Measurements from ENCODE around the gene PRKAR1A.
"Not testable (repeated sequence)": the region's sequence is repeated elsewhere in the genome, so short reads cannot be mapped to it uniquely, and the experiment has no call there.

PRKAR1A gene

DNA sequence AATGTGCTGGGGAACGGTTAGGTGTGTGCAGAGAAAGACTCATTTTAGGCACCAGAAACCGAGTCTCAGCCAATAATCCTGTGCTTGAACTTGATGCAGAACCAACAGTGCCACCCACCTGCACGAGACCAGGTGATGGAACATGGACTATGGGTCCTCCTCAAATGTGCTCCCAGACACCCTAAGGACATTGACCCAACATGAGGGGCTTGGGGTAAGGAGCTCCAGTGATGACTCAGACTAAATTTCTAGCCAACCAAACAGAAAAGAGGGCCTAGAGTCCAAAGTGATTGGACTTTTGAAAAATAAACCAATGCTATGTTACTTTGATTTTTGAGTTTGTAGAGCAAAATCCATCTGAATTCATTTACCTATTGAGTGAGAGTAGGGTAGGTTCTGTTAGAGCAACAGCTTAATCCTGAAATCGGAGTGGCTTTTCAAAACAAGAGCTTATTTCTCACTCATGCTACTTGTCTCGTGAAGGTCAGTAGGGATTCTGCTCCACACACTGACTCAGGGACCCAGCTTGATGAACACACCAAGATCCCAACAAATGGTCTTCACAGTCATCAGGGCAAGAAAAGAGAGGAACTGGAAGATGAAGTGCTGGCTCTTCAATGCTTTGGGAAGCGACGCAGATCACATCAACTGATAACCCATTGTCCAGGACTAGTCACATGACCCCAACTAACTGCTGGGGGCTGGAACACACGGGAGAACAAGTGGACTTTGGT lies 67.1 kb downstream of the PRKAR1A start:
- DNase-seq (ENCODE audit: low spot score), result no peak

DNA sequence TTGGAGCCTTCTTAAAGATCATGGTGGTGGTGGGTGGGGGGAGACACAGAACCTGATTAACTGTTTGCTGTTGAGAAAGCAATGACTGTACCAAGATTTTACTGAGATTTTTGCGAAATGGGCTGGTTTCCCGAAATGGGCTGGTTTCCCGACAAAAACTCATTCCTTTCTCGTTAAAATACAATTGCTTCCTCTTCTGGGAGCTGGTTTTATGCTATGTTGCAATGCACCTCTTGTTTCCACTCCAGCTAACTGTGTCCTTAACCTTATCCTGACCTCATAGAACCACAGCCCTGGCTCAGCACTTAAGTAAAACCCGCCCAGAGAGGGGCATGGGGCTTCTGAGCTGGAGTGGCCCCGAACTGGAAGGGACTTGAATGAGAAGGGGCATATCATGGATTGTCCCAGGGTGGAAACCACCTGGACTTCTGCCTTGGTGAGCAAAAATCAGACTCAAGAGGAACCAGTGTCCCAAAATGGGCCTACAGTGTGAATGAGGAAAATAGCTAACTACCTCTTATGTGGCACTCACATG lies 68.1 kb downstream of the PRKAR1A start:
- DNase-seq (ENCODE audit: low spot score), result no peak

DNA sequence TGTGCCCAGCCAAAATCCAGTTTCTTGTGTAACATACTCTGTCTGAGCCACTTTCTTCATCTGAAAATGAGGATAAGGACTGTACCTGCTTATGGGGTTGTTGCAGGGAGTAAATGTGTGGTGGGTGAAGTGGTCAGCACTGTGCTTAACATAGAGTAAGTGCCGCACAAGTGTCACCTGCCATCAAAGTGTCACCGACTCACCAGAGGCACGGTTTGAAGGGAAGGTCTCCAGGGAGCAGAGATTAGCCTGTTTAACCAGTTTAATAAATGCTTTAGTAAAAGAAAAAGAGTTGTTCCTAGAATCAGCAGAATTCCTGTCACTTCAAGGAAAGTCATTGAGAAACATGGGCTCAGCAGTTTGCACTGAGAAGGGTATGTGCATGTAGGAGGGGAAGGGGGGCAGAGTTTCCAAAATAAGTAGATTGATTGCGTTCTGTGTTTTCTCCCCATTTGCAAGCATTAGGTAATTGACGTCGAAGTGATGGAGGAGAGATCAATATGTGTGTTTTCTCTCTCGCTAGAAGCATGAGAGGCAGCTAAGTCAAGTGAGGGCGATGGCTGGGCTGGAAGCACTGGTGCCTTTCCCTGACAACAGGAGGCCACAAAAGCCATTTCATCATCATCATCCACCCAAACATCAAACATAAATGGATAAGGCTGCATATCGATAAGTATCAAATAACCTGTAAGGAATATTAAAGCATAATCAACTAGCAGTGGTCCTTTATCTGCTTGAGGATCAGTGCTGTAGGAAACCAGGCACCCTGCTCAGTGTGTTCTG lies 69.8 kb downstream of the PRKAR1A start:
- no peak for DNase-seq (ENCODE audit: low spot score)

DNA sequence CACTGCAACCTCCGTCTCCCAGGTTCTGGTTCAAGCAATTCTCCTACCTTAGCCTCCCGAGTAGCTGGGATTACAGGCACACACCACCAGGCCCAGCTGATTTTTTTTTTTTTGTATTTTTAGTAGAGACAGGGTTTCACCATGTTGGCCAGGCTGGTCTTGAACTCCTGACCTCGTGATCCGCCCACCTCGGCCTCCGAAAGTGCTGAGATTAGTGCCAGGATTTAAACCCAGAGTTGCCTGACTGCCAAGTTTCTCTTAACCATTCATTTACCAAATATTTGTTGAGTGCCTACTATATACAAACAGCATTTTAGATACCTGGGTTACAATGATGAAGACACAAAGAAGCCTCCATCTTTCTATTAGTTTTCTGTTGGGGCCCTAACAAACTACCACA lies 70.6 kb downstream of the PRKAR1A start:
- not testable (repeated sequence) for DNase-seq (ENCODE audit: low spot score)

DNA sequence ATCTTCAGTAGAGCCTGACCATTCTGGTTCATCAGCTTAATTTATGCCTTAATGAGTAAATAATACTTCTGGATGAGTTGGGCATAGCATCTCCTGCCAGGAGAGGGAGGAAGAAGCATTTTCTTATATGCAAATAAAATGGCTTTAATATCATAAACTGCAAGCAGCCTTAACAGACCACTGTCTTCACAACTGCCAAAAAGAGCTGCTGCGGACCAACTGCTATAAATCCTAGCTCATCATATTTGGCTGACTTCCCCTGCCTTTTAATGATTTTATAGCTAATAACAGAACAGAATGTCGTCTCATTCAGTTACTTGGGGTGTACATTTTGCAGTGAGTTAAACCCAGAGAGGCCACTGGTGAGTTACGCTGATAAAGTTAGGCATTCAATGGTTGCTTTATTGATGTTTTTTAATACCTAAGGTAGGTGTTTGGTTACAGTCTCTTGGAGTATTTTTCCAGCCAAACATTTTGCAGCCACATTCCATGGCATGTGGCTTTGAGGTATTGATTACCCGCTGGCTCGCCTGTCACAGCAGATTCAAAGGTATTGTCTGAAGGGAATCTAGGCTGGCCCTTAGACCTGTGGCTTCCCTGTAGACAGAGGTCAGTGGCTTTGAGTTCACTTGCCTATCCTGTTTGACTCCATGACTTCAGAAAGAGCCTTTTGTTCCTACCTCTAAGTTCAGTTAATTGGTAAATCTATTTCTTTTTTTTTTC lies 72.5 kb downstream of the PRKAR1A start:
- no peak for DNase-seq (ENCODE audit: low spot score)

DNA sequence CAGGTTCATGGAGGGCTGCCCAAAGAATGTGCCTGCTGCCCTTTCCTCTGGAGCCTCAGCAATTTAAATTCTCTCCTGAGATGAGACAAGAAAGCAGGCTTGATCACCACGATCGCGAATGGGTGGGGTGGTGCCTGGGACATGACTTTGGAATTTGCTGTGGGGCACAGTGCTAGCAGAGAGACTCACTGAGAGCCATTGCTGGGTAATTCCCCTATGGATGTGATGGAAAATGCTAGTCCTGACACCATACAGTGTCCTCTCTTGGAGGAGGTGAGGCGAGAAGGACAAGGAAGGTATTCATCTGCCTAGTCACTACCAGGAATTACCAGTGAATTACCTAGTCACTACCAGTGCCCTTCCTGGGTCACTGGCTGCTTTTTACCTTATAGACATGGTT lies 73.4 kb downstream of the PRKAR1A start:
- DNase-seq (ENCODE audit: low spot score), result no peak

DNA sequence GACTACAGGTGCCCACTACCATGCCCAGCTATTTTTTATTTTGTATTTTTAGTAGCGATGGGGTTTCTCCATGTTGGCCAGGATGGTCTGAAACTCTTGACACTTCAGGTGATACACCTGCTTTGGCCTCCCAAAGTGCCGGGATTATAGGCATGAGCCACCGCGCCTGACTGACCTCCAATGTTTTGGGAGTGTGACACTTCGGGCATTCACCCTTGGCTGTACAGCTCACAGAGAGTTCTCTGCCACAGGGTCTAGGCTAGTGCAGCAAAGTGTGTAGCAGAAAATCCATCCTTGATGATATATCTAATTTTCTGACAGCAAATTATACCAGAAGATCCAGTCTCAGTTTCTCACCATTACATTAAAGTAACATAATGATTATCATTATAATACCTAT lies 74.8 kb downstream of the PRKAR1A start:
- DNase-seq (ENCODE audit: low spot score), result no peak

DNA sequence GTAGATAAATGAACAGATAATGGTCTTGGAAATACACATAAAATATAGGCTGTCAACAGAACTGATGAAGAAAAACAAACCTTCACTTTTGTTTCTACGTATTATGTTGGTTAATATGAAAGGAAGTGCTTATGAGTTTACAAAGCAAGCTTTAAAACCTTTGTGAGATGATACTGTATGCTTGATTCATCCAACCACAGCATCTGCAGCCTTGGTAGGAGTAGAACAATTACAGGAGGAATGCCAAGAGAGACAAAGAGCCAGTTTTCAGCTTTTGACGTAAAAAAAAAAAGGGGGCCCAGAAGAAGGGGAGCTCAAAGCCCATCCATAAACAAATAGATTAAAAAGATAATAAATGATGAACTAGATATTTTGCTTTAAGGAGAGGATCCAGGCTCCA lies 75.6 kb downstream of the PRKAR1A start:
- DNase-seq (ENCODE audit: low spot score), result no peak

DNA sequence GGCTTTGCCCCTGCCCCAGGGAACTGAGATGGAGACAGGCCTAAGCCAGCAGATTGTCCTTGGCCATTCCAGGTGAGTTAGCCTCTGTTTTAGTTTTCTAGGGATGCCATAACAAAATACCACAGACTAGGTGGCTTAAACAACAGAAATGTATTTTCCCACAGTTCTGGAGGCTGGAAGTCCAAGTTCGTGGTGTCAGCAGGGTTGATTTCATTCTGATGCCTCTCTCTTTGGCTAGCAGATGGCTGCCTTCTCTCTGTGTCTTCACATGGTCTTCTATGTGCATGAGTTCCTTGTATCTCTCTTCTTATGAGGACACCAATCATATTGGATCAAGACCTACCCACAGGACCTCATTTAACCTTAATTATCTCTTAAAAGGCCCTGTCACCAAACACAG lies 76.1 kb downstream of the PRKAR1A start:
- DNase-seq (ENCODE audit: low spot score), result no peak

DNA sequence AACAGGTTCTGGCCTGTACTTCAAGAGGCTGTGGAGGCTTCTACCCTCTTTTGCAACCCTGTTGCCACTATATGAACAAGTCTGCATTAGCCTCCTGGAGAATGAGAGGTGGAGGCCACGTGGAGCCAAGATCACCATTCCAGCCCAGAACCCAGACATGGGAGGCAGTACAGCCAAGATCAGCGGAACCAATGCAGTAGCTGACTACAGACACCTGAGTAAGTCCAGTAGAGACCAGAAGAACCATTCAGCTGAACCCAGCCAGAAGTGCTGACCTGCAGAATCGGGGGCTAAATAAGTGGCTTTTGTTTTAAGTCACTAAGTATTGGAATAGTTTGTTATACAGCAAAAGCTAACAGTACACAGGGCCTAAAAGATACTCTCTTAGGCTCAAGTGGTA lies 76.9 kb downstream of the PRKAR1A start:
- DNase-seq (ENCODE audit: low spot score), result no peak

DNA sequence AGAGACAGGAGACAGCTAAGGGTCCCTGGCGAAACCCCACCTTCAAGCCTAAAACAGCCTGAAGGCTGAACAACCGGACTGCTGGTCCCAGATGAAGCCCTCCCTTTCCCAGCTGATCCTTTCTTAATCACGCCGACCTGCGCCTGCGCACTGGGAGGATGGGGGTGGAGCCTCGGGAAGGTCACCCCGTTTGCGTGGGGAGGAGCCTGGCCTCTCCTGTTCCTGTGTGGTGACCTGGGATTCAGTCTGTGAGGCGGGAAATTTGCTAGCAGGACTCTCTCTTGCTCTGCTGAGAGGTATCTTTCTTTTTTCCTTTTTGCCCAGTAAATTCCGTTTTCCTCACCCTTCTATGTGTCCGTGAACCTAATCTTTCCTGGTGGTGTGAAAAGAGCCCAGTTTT lies 79.4 kb downstream of the PRKAR1A start:
- no peak for DNase-seq (ENCODE audit: low spot score)

DNA sequence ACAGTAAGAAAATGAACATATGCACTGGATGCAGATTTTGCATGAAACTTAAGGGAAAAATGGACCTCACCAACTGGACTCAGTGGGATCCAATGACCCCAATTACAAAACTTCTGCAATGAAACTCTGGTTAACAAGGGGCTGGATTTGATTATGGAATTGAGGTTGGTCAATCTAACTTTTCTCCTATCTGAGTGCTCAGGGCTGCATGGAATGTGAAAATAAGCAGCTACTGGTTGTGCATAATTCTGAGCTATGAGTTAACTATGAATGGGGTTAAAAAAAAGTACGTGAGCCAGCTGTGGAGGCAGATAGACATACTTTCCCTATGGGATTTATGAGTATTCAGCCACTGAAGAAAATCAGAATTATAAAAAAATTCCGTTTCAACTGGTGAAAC lies 79.8 kb downstream of the PRKAR1A start:
- no peak for DNase-seq (ENCODE audit: low spot score)

DNA sequence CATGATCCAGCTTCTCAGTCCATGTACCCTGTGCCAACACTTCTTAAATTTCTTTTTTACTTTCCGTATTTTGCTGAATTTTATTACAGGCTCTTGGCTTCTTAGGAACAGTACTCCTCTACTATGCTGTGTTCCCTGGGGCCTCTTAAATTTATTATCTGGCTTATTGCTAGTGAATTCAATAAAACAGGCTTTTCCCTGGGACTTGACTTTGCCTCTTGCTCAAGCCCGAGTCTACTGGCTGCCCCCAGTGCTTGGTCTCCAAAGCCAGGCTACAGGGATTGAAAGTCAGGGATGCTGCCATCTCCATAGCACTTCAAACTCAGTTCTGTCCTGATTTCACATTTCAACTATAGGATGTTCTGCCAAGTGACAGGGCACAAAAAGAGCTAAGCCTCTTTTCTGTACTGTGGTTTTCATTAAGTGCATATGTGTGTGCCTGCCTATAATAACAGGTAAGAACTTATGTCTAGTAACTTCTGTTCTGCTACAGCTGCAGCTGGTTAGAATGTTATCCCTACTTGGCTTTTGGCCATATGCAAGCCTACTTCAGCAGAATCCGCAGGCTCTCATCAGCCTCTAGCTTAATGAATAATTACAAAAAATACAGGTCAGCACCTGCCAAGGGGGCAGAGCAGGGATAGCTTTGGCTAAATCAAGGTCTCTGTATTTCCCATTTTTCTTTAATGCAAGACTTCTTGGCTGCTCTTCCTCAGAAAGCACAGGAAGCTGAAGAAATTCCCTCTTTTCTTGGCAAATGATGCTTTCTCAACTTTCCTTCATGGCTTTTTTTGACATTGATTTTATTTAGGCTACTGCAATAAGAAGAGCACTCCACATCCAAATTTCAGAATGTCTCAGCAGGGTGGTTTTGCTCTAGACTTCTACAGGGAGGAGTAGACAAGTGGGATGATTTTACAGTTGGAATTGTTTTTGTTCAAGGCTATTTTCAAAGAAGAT lies 80.7 kb downstream of the PRKAR1A start:
- DNase-seq (ENCODE audit: low spot score), result no peak

DNA sequence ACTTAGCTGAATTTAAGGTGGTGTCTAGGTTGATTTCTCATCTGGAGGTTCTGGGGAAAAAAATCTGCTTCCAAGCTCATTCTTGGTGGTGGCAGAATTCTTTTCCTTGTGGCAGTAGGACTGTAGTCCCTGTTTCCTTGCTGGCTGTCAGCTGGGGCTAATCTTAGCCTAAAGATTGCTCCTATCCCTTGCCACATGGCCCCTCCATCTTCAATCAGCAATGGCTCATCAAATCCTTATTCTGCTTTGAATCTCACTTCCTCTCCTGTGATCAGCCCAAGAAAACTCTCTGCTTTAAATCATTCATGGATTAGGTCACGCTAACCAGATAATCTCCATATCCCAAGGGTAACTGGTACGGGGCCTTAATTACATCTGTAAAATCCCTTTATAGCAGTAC lies 82.3 kb downstream of the PRKAR1A start:
- no peak for DNase-seq (ENCODE audit: low spot score)

DNA sequence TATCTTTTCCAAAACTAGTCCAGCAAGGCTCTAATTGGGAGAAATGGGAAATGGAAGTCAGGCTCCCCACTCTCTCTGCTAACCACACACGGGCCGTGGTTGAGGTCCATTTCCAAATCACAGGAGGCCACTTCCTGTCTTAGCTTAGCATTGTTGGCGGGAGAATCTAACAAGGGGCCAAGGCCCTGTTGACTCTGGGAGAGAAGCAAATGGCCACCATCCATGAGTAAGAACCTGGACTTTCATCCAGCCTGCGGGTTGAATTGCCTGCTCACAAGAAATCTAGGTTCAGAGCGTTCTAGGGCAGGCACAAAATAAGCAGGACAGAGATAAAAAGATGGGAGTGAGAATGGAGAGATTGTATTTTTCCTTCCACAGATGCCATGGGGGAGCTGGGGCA lies 83.3 kb downstream of the PRKAR1A start:
- no peak for DNase-seq (ENCODE audit: low spot score)

DNA sequence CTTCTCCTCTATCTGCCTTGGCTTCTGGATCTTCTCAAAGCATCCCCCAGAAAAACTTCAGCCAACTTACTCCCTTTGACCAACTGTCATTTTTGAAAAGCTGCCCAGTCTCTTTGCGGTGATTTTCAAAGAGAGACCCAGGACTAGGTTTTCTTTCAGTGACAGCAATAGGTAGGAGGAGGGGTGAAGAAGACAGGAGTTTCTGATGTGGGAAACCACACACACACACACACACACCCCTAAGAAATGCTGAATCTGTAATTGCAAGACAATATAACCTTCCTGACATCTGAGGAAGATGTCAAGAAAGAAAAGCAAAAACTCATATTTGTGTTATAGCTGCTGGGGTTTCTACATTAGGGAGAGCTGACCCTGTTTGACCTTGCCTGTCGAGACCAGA lies 83.8 kb downstream of the PRKAR1A start:
- DNase-seq (ENCODE audit: low spot score), result no peak

DNA sequence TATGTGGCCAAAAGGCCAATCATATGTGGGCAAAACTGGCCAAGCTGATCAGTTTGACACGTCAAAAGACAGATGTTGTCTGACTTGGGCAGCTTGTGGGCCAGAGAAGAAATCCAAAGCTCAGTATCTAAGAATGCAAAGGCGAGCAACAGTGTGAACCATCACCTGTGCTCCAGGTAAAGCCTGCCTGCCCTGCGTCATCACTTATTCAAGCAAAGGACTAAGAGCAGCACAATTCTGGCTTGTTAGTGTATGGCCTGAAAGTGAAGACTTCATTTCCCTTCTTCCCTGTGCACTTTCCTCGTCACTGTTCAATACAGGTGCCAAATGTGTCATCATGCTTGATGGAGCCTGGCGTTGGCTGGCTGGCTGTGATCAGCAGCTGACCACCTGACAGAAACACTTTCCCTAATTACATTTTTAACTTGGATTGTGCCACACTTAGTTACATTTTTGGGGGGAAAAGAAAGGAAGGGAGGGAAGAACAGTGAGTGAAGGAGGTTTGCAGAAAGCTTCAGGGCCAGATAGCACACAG lies 84.2 kb downstream of the PRKAR1A start:
- no peak for DNase-seq (ENCODE audit: low spot score)

DNA sequence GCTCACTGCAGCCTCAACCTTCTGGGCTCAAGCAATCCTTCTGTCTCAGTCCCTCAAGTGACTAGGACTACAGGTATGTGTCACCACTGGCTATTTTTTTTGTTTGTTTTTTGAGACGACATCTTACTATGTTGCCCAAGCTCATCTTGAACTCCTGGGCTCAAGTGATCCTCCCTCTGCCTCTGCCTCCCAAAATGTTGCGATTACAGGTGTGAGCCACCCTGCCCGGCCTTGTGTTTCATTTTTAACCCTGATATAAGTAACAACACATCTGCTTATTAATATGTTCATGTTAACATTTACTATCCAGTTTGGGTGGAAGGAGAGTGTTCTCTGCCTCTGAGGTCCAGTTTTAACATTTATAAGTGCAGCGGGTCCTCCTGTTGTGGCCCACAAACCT lies 85.8 kb downstream of the PRKAR1A start:
- DNase-seq (ENCODE audit: low spot score), result no peak

DNA sequence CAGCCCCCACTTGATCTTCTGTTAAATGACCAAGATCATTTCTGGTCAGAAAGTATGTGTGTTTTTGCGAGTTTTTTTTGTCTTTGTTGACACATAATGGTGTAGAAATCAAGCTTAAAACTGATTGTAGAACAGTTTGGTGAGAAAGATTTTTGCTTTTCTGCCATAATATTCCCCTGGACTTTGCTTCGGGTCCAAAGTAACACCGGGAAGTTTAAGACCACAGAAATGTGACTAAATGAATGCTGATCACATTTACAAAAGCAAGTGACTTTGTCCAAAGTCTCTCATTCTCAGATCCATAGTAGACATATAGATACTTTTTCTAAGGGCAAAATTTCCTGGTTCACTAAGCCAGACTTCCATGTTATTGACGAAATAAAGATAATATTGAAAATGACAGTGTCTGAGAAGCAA lies 86.3 kb downstream of the PRKAR1A start:
- DNase-seq (ENCODE audit: low spot score), result no peak

DNA sequence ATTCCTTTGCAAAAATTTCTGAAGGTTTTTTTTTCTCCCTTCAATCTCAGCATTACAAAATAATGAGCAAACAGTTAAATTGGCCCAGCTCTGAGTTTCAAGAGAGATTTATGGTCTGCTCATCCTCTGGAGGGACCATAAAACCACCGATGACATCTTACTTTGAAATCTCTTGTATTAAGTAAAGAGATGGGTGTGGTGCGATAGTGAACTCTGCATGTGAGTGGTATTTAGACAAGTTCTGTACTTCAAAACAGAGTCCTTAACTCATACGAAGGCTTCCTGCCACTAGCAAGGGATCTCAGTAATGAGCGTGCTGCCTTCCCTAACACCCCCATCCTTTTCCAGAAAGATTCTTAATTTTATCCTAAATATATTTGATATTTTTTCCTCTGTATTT lies 86.9 kb downstream of the PRKAR1A start:
- no peak for DNase-seq (ENCODE audit: low spot score)

DNA sequence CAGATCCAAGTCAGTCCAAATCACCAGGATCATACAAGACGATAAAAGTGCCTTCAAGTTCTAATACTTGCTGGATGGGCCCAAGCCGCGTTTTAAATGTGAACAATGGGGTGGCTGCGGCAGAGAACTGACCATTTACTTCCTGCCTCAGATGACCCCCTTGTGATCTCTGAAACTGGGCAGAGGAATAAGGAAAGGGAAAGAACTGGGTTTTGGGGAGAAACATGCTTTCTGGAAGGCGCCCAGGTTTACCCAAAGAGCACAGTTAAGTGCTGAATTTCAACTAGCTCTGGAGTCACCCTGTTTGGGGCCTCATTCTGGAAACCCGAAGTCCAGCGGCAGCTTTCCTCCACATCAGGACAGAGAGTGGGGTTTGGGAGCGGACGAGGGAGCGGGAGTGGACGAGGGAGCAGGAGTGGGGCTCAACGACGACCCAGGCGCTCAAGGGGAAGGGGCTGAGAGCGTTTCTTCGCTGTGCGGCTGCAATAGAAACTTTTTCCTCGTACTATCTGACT lies 87.4 kb downstream of the PRKAR1A start:
- DNase-seq (ENCODE audit: low spot score), result no peak
